HuH-7.5 (cell line): ENCODE data around the gene CRYBB2.
"Not testable (repeated sequence)": the region's sequence is repeated elsewhere in the genome, so short reads cannot be mapped to it uniquely, and the experiment has no call there.

Source experiments
- DNase-seq: peaks from one replicate; pipeline ENCODE4 v3.0.0; 2011; ENCODE audit warnings: low spot score

CRYBB2 gene

DNA sequence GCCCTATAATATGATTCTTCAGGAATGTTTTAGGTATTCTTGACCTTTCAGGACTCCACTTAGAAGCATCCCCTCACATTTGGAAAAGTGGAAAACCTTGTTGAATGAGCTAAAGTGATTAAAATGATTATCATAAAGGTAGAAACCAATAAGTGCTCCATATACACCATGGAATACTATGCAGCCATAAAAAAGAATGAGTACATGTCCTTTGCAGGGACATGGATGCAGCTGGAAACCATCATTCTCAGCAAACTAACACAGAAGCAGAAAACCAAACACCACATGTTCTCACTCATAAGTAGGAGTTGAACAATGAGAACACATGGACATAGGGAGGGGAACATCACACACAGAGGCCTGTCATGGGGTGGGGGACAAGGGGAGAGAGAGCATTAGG, 14.3 kb downstream of the CRYBB2 start:
- DNase-seq: not testable (repeated sequence)

DNA sequence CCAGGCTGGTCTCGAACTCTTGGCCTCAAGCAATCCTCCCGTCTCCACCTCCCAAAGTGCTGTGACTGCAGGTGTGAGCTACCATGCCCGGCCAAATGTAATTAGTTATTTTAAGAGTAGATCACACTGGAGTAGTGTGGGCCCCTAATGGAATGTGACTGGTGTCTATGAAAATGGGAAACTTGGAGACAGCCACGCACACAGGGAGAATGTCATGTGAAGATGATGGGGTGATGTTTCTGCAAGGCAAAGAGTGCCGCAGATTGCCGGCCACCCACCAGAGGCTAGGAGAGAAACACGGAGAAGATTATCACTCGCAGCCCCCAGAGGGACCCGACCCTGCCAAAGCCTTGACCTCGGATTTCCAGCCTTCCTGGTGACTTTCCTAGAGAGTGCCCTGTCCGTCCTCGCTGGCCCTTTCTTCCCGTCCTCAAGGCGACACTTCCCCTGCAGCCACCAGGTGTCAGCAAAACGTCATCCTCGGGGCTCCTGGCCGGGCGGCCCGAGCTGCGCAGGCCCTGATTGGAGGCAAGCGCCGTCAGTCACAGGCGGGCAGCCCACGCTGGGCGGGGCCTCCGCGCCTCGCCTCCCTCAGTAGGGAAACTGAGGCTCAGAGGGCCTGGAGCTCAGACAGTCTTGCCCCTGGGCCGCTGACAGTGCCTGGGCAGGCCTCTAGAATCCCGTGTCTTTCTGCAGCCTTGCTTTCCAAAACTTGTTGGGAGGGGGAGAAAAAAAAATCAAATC, 16.3 kb downstream of the CRYBB2 start:
- peak; percentile 99 for DNase-seq

GRCh38 chr22:25236417-25236816, 17.0 kb downstream of the CRYBB2 start:
- DNase-seq: no peak

GRCh38 chr22:25237503-25237902, 18.1 kb downstream of the CRYBB2 start:
- no peak for DNase-seq

DNA sequence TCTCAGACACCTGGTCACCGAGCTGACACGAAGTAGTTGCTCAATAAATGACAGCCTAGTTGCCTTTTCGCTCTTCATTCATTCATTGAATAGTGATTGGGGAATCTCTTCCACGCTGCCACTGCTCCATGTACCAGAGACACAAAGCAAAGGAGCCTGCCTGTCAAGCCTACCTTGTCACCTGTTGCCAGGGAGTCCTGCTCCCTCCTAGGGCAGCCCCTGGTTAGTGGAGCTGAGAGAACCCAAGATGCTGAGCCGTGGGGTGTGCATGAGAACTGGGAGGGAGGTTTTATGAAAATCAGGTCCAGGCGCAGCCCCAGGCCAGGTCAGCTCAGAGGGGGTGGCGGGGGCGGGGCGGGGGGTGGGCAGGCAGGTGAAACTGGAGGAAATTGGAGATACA, 18.6 kb downstream of the CRYBB2 start:
- DNase-seq: not testable (repeated sequence)

DNA sequence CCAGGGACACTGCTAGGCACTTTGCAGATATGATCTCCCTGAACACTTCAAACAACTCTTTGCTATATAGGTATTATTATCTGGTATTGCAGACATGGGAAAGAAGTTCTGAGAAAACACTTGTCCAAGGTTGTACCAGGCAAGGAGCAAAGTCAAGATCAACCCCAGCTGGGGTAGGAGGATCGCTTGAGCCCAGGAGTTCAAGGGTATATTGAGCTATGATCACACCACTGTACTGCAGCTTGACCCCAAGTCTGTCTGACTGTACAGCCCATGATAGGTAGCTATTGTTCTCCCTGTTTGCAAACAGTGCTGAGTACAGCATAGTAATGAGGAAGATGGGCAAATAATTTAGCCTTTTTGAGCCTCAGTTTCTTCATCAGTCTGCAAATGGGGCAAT, 35.7 kb downstream of the CRYBB2 start:
- not testable (repeated sequence) for DNase-seq

DNA sequence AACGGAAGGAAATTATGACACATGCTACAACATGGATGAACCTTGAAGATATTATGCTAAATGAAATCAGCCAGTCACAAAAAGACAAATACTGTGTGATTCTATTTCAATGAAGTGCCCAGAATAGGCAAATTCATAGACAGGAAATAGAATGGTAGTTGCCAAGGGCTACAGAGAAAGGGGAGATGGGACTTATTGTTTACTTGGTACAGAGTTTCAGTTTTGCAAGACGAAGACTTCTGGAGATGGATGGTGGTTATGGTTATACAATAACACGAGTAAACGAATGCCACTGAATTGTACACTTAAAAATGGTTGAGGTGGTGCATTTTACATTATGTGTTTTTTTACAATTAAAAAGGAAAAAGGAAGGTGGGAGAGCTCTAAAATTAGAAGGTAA, 48.1 kb downstream of the CRYBB2 start:
- not testable (repeated sequence) for DNase-seq

- not testable (repeated sequence) for DNase-seq
Measured at GRCh38 chr22:25268902-25269301, 49.5 kb downstream of the CRYBB2 start.

GRCh38 chr22:25270061-25270460, 50.6 kb downstream of the CRYBB2 start:
- not testable (repeated sequence) for DNase-seq

DNA sequence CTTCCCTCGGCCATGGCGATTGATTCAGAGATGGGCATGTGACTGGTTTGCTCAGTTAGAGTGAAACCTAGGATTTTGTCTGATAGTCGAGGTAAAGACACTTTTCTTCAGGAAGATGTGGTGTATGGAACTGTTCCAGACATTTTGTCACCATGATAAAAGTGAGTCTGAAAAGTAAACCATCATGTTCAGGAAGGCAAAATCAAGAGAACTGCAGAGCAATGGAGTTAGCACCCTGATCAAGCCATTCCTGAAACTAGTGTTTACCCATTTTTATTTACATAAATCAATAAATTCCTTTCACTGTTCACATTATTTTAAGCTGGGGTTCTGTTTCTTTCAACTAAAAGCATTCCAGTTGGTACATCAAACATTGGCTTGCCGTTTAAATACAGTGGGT, 53.8 kb downstream of the CRYBB2 start:
- DNase-seq: not testable (repeated sequence)

DNA sequence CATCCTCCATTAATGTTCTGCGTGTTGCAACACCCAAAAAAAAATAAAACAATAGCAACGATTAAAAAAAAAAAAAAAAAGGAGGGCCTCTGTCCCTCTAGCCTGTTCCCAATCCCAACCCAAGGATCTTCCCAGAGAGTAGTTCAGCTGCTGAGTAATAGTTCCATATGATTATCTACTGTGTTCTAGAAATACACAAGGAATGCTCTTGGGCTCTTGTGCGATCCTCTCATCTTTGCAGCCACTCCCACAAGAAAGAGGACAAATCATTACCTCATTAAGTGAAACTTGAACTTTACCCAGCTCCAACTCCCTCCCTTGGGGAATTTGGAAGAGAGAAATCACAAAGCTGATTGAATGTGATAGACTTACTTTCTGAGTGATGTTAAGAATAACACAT, 54.5 kb downstream of the CRYBB2 start:
- not testable (repeated sequence) for DNase-seq

DNA sequence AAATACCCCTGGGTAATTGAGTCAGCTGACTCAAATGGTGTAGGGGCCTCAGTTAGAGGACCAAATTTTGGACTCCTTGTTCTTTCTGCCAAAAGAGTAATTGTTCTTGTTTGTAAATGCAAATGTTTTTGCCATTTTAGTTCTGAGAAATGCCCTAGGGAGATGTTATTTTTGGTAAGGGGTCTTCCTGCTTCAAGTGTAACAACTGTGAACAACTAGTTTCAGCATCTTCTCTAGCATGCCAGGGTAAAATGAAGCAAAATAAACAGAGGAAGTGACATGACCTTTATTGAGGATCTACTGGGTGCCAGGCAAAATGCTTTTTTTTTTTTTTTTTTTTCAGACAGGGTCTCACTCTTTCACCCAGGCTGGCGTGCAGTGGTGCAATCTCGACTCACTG, 60.7 kb downstream of the CRYBB2 start:
- not testable (repeated sequence) for DNase-seq
